Stomach (tissue), 9 donors: Measurements from ENCODE around the gene ZFYVE9. TPM values are rescaled to one million over a fixed set of nuclear protein-coding genes. Genes with fewer than 3 reads are reported as not detected.
"Not testable (repeated sequence)": the region's sequence is repeated elsewhere in the genome, so short reads cannot be mapped to it uniquely, and the experiment has no call there.

Source experiments
- DNase-seq, 2 donors: peaks; one replicate each; pipeline versions ENCODE4 v3.0.0 to v3.0.0-alpha.2; 2013 to 2019
- H3K27ac ChIP-seq, 5 donors: fragments of 200-600 bp in 4 of 5; sonication (generic) in 4 of 5; one replicate each; pipeline ENCODE4 v1.5.1; 2013 to 2019; ENCODE audit warnings: mild to moderate bottlenecking in 1 of 5, moderate library complexity in 1 of 5
- H3K27me3 ChIP-seq, 3 donors: fragments of 200-600 bp; sonication (generic); one replicate each; pipeline ENCODE4 v1.5.1; 2017 to 2019; ENCODE audit warnings: mixed run types in 1 of 3
- H3K36me3 ChIP-seq, 4 donors: fragments of 200-600 bp; sonication (generic); 1 replicate in 3 of 4; 2 replicates in 1 of 4; pipeline ENCODE4 v1.5.1; 2016 to 2019
- H3K4me1 ChIP-seq, 4 donors: fragments of 200-600 bp; sonication (generic); one replicate each; pipeline ENCODE4 v1.5.1; 2016 to 2019
- H3K4me3 ChIP-seq, 4 donors: fragments of 200-600 bp; sonication (generic) in 3 of 4; one replicate each; pipeline ENCODE4 v1.5.1; 2016 to 2019; ENCODE audit warnings: mild to moderate bottlenecking in 1 of 4
- H3K9me3 ChIP-seq, 4 donors: fragments of 200-600 bp; sonication (generic); one replicate each; pipeline ENCODE4 v1.5.1; 2016 to 2019
- EP300 ChIP-seq: sonication (generic); formaldehyde crosslinking; IDR thresholded peaks from one replicate; pipeline ENCODE4 v1.6.1; 2017; ENCODE audit warnings: antibody characterized with exemption
- POLR2A ChIP-seq, 4 donors: fragments of 450-650 bp; IDR thresholded peaks; one replicate each; pipeline ENCODE4 v1.6.1; 2016; ENCODE audit warnings: antibody characterized with exemption in 4 of 4, control low read depth in 2 of 4, mild to moderate bottlenecking in 1 of 4, moderate library complexity in 1 of 4
- POLR2AphosphoS5 ChIP-seq, 3 donors: sonication (generic); formaldehyde crosslinking; IDR thresholded peaks; one replicate each; pipeline ENCODE4 v1.6.1; 2016; ENCODE audit warnings: antibody characterized with exemption in 3 of 3
- WGBS, 5 donors: extraction: QIAGEN DNeasy Blood & Tissue Kit in 3 of 5; methylation state at CpG; one replicate each; pipeline versions ENCODE4 v1.1.5 to v1.1.7; 2013 to 2018; 5-methylcytosine and 5-hydroxymethylcytosine counted together
- intact Hi-C: fragments of 100-400 bp; cut with DNase I; formaldehyde crosslinking; loops from one replicate; pipeline ENCODE4 v1.15.1; 2023; ENCODE audit warnings: low total_unique reads
- polyA plus RNA-seq, 3 donors: library from polyadenylated mRNA; stranded (reverse); fragments of 200-250 nt; gene quantifications; one replicate each; pipeline ENCODE4 v1.2.3, GENCODE V29; 2013
- total RNA-seq, 5 donors: library from RNA; depleted of rRNA; stranded (reverse); fragments of >200 nt; gene quantifications; one replicate each; pipeline versions ENCODE4 v1.1.0 to v1.2.3, GENCODE V29; 2014 to 2016
- TF ChIP-seq, protein P1 (sequence below), 7 experiments: fragments of 450-650 bp in 4 of 7; fragments of 200-600 bp in 3 of 7; sonication (generic) in 3 of 7; IDR thresholded peaks; one replicate each; pipeline ENCODE4 v1.5.1; 2016 to 2019; ENCODE audit warnings: antibody characterized with exemption in 7 of 7, control low read depth in 2 of 7, mild to moderate bottlenecking in 1 of 7
- donor health status: healthy with polysubstance abuse.
- donor health status: Bipolar disorder and iron deficiency.
- donor health status: healthy.

Gene ZFYVE9
- total and polyA plus RNA-seq, 8 donors = 3.6 to 61.1 (median 15.7) TPM

DNA sequence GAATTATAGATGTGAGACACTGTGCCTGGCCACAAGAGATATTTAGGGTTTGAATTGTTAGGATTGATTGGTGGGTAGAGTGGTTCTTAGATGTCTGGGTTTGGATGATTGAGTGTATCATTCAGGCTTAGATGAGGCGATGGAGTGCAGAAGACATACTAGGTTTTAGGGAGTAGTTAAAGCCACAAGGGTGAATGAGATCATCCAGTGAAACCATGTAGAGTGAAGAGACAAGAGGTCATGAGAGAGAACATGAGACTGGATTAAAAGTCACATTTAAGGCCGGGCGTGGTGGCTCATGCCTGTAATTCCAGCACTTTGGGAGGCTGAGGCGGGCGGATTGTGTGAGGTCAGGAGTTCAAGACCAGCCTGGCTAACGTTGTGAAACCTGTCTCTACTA lies 37.2 kb downstream of the ZFYVE9 start:
- H3K9me3 ChIP-seq = no peaks in the 10 kb centered on the region
- no peak for DNase-seq
- TF ChIP-seq POLR2AphosphoS5 (IDR thresholded peaks at IDR 0.05) (no peak), EP300 (no peak), POLR2A (IDR thresholded peaks at IDR 0.05) (no peak)
- TF ChIP-seq, protein P1, sequence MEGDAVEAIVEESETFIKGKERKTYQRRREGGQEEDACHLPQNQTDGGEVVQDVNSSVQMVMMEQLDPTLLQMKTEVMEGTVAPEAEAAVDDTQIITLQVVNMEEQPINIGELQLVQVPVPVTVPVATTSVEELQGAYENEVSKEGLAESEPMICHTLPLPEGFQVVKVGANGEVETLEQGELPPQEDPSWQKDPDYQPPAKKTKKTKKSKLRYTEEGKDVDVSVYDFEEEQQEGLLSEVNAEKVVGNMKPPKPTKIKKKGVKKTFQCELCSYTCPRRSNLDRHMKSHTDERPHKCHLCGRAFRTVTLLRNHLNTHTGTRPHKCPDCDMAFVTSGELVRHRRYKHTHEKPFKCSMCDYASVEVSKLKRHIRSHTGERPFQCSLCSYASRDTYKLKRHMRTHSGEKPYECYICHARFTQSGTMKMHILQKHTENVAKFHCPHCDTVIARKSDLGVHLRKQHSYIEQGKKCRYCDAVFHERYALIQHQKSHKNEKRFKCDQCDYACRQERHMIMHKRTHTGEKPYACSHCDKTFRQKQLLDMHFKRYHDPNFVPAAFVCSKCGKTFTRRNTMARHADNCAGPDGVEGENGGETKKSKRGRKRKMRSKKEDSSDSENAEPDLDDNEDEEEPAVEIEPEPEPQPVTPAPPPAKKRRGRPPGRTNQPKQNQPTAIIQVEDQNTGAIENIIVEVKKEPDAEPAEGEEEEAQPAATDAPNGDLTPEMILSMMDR (IDR thresholded peaks at IDR 0.05) = no peak
- no peaks in the 10 kb centered on the region for H3K27me3 ChIP-seq
- no peaks in the 10 kb centered on the region for H3K36me3 ChIP-seq
- no peak overlapping the region for H3K27ac ChIP-seq
- whole genome bisulfite sequencing, 5 donors = 67 to 84% (median 68%) methylated on average over 6 of the region's 6 CpGs
- H3K4me3 ChIP-seq = no peak overlapping the region
- intact Hi-C loops = no loop called here
- H3K4me1 ChIP-seq = peaks cover 0 to 6% (median 2%) of the 10 kb centered on the region in 4 donors

- Histone ChIP-seq H3K27me3 (no peaks in the 10 kb centered on the region), H3K36me3 (no peaks in the 10 kb centered on the region), H3K4me1 (peaks cover 0 to 13% (median 8%) of the 10 kb centered on the region in 4 donors), H3K4me3 (no peak overlapping the region), H3K27ac (no peak overlapping the region), H3K9me3 (no peaks in the 10 kb centered on the region)
- no peak for DNase-seq
- intact Hi-C loops = no loop called here
- TF ChIP-seq POLR2AphosphoS5 (IDR thresholded peaks at IDR 0.05) (no peak), EP300 (no peak), POLR2A (IDR thresholded peaks at IDR 0.05) (no peak)
- TF ChIP-seq, protein P1 (IDR thresholded peaks at IDR 0.05) = no peak
- WGBS, 5 donors = 65 to 75% (median 67%) methylated on average over 3 of the region's 3 CpGs
Observed at GRCh38 chr1:52180176-52180575, 38.3 kb downstream of the ZFYVE9 start.

DNA sequence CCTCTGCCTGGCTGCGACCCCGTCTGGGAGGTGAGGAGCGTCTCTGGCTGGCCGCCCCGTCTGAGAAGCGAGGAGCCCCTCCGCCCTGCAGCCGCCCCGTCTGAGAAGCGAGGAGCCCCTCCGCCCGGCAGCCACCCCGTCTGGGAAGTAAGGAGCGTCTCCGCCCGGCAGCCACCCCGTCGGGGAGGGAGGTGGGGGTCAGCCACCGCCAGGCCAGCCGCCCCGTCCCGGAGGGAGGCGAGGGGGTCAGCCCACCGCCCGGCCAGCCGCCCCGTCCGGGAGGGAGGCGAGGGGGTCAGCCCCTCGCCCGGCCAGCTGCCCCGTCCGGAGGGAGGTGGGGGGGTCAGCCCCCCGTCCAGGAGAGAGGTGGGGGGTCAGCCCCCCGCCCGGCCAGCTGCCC lies 39.9 kb downstream of the ZFYVE9 start:
- H3K36me3 ChIP-seq, H3K9me3 ChIP-seq, H3K27ac ChIP-seq, DNase-seq, intact Hi-C loops, H3K4me3 ChIP-seq, H3K27me3 ChIP-seq: not testable (repeated sequence)
- 90 to 99% (median 99%) methylated on average over 12 to 36 of the region's 36 CpGs for WGBS, 5 donors
- peaks cover 0 to 19% (median 10%) of the 10 kb centered on the region in 4 donors for H3K4me1 ChIP-seq

GRCh38 chr1:52182328-52182727 lies 40.4 kb downstream of the ZFYVE9 start:
- 60 to 77% (median 69%) methylated on average over 5 of the region's 5 CpGs for WGBS, 5 donors

GRCh38 chr1:52182874-52183400 lies 41.0 kb downstream of the ZFYVE9 start:
- TF ChIP-seq EP300 (no peak), POLR2A (IDR thresholded peaks at IDR 0.05) (no peak), POLR2AphosphoS5 (IDR thresholded peaks at IDR 0.05) (no peak)
- TF ChIP-seq, protein P1 (IDR thresholded peaks at IDR 0.05) = no peak
- no peak for DNase-seq
- intact Hi-C loops = no loop called here
- Histone ChIP-seq H3K27ac (no peak overlapping the region), H3K36me3 (no peaks in the 10 kb centered on the region), H3K9me3 (no peaks in the 10 kb centered on the region), H3K27me3 (no peaks in the 10 kb centered on the region), H3K4me3 (no peak overlapping the region), H3K4me1 (peaks cover 0 to 19% (median 6%) of the 10 kb centered on the region in 4 donors)
- WGBS, 5 donors = 45 to 60% (median 54%) methylated on average over 3 of the region's 3 CpGs

More at GRCh38 chr1:52182328-52182727, 40.4 kb downstream of the ZFYVE9 start:
- H3K4me1 ChIP-seq = peaks cover 0 to 19% (median 9%) of the 10 kb centered on the region in 4 donors
- H3K36me3 ChIP-seq, intact Hi-C loops, H3K27ac ChIP-seq, H3K27me3 ChIP-seq, DNase-seq, H3K4me3 ChIP-seq, H3K9me3 ChIP-seq: not testable (repeated sequence)
